Stimulated activated CD8-positive, alpha-beta memory T cell treated with anti-CD3 and anti-CD28 coated beads, Interleukin-12 subunit alpha, Interleukin-12 subunit beta, amount 100 ng/mL, for 4 hours (primary cell): ENCODE results near the gene NFIA.
"Not testable (repeated sequence)": the region's sequence is repeated elsewhere in the genome, so short reads cannot be mapped to it uniquely, and the experiment has no call there.

ENCODE experiments used
- DNase-seq: peaks from one replicate; pipeline ENCODE4 v3.0.0-alpha.2; 2020; ENCODE audit warnings: low read depth

The NFIA gene

DNA sequence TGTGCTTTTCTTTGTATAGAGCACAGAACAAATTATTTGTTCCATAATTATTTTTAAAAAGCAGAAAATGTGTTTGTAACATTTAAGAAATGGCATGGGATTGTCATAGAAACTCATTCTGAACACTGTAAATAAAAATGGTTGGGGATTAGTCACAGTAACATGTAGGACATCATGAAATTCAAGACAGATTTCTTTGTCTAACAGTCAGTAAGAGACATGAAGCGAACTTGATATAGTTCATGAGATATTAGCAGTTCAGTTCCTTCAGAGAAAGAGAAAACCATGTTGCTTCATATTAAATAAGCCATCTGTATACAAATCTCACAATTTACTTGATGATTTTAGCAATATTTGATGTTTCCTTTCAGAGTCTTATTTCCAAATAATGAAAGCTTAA lies 19.7 kb downstream of the NFIA start:
- no peak for DNase-seq

DNA sequence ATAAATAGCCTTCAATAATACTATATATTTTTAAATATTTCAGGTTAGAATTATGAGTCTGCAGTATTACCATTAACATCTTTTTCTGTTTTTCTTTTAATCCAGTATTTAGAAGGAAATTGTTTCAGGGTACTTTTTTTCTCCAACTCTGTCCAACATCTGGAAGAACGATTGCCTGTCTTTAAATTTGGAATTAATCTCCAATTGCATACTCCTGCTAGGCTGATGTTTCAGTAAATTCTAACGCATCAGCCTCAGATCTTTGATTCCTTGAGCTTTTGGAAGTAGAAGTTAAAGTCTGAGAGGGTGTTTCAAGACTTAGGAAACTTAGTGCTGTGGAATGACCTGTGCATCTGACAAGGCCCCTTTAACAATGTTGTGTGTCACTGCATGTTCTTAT lies 20.3 kb downstream of the NFIA start:
- no peak for DNase-seq

DNA sequence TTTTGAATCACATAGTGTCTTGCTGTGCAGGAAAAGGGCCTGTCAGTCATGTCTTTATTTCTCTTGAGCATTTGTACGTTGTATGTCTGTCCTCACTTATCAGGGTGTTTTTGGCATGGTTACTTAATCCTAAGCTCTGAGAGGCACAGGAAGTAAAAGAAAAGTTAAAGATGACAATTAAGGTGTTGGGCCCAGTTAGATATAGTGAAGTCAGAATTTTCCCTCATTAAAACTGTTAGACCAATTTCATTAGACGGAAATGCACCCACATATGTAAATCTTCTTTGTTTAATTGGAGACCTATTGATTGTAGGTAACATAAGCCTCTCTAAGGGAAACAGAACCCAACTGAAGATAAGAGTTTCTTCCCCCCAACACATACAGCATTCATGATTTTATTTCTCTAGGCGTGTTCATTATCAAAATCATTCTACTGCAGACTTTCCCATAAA lies 21.9 kb downstream of the NFIA start:
- no peak for DNase-seq

DNA sequence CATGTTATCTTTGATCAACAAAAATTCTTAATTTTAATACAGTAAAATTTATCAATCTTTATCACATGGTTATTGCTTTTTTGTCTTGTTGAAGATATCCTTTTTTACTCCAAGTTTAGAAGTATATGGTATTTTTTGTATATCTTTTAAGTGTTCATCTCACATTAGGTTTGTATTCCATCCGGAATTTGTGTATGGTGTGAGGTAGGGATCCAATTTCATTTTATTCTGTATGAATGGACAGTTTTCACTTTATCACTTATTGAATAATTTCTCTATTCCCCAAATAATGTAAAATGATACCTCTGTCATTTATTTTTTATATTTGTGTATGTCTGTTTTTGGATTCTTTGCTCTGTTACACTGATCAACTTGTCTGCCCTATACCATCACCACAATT lies 25.3 kb downstream of the NFIA start:
- DNase-seq = no peak

DNA sequence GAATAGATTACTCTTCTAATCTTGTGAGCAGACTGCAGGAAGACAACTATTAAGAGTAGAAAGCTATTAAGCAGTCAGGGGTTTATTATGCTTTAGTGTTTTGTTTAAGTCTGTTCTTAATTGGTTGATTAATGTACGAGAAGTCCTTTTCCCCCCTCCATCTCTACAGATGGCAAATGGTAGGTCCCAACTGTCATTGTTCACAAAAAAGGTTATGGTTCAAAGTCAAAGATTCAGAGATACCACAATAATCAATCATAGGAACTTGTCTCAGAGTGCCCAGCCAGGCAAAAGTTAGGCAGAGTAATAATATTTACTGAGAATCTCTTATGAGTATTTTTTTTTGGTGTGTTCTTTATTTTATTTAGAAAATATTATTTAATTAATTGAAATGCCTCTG lies 26.8 kb downstream of the NFIA start:
- DNase-seq = no peak

DNA sequence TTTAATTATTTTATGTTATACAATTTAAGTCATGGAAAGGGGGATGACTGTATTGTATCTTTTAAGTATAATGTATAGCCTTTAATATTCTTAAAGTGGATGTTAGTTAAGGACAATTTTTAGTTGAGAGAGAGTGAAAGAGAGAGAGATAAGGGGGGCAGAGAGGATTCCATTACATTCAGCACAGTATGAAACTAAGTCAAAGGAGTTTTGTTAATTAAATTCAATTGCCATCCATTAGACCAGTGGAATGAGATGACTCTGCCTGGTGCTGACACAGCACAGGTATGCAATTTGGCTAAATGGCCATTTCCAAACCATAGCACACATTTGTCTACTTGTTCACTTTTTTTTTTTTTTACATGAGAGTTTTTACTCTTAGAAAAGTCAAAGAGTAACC lies 27.5 kb downstream of the NFIA start:
- DNase-seq = no peak

DNA sequence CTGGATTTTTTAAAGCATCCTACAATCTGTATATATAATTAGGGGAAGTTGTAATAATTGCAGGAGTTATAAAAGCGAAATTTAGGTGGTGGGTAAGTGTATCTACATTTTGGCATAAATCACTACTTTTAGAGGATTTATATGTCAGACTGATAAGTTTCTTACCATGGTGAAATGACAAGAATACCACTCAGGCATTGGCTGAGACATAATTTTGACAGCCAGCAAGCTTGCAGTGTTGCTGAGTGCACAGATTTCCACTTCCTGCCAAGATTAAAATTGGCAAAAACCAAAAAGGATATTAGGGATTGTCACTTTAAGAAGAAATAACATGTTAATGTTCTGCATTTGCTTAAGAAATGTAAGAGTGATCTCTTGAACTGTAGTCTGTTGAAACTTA lies 28.2 kb downstream of the NFIA start:
- no peak for DNase-seq

DNA sequence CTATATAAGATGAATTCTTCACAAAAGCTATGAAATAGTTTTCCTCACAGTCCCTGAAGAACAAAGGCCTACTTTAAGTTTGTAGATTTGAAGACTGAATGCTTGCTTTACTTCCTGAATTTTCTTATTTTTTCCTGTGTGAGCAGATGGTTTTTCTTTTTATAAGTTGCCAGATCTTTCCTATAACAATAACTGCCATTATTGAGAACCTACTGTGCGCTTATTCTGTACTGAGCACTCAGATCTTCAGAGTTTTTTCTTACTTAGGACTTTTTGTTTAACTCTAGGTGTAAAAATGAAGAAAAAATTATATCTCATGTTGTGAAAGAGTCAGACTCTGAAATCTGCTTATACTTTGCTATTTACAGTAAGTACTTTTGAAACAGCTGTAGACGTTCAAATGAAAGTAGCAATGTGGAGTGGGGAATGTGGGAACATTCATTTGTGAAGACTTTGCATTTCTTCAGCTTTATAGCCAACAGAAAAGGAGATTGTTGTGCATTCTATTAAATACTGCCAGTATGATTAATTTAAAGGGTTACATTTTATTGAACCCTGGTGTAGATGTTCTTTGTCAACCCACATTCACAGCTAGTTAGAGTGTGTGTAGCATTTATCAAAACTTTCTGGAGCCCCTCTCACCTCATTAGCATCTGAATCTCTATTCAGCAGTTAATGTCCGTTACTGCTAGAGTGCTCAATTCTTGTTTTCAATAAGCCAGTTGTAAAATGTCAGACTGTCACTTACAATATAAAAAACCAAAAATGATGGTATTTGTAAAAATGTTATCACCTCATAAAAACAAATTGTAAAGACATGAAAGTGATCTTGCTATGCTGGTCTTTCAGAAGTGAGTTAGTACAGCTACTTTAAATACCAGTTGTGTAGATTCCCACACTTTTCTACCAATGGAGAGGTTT lies 29.0 kb downstream of the NFIA start:
- no peak for DNase-seq

DNA sequence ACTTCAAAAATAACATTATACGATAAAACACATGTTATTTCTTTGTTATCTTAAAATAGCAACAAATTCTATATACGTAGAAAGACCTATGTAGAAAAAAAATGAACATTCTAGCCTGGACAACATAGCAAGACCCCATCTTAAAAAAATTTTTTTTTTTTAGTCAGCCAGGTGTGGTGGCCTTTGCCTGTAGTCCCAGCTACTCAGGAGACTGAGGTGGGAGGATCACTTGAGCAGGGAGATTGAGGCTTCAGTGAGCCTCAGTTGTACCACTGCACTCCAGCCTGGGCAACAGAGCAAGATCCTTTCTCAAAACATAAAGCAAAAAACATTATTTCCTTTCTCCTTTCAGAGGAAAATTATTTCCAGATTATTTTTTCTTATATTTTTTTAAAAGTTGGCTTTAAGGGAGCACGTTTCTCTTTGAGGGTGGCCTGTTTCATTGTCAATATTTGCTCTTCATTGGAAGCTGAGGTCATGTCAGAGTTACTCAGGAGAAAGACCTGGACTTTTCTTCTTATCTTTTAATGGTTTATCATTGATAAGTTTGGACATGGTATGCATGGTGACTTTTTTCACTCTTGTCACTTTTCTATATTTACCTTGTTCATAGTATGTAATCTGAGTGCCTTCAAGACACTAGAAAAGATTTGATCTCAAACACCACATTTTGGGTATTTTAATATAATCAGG lies 32.0 kb downstream of the NFIA start:
- no peak for DNase-seq

DNA sequence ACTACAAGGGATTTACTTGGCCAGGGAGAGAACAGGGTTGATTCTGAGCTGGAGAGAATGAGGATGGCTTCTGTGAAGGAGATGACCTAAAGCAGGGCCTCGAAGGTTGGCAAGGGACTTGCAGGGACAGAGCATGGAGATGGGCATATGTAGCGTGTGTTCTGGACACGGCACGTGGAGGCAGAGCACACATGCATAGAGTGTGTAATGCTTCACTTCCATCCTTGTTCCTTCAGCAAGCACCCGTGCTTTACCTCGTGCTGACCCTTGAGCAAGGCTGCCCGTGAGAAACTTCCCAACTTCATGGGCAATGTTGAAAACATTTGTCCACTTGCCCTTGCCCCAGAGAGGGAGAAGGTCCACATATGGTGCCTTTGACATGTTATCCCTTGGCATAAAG lies 33.1 kb downstream of the NFIA start:
- no peak for DNase-seq

DNA sequence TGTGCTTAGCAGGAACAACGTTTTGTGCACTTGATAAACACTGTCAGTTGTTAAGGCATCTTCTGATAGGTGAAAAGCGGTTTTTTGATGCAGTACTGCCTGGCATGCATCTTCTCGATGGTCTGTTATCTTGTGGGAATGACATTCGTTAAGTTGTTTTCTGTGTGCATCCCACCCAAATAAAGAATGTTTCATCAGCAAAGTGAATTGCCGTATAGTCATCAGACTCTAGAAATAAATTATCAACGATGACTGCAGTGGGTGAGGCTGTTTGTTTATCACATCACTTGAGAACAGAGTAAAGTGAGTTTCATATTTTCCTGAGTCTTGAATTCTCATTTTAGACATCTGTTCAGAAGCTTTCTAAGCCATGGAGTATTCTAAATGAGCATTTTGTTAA lies 34.1 kb downstream of the NFIA start:
- DNase-seq = no peak

DNA sequence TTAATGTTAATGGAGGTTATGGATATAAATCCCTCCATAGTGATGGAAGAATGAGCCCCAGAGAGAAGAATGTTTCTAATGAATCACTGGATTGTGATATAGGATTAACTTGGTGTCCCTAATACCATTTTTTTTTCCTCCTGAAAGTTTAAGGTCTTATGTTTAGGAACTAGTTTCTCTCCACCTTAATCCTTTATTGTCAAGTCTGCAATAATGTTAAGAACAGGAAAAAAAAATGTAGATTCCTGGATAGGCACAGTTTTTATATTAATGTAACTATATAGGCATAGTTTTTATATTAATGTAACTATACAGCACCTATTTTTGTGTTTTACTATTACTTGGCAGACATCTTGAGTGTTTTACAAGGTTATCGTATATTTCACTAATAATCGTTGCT lies 34.9 kb downstream of the NFIA start:
- DNase-seq = no peak

DNA sequence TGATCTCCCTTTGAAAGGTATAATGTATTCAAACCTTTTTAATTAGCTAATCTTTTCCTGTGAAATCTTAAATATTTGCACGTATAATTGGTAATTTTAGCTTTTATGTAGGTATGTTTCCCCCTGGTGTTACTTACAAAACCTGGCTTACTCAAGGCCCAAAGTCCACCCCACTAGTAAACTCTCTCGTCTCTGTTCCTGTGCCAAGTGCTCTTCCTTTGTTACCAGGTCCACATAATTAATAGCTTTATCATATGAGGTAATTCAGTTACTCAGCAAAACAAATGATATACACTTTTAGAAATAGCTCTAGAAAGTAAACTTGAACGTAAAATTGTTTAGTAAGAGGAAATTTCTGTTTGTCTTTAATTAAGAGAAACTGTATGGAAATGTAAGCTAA lies 36.7 kb downstream of the NFIA start:
- no peak for DNase-seq

DNA sequence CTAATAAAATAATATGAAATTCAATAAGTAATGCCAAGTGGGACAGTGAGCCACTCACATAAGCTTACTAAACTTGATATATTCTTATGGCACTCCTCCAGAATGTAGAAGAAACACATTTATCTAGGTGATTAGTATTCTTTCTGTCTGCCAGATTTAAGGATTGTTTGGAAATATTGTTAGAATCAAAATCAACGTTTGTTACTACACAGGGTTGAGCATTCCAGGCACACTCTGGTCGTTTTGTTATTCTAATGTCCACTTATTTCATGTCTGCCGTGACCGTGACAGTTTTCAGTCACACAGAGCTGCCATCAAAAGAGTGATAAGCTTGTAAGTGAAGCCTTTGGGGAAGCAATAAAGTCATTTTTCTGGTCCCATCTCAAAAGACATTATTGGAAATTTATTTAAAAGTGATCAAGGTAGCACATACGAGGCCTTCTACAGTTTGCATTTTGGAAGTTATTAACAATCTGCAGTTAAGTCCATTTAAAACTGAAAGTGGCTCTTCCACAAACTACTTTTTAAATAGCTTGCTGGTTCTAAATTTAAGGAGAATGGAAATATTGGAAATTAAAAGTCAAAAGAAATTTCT lies 38.0 kb downstream of the NFIA start:
- no peak for DNase-seq

DNA sequence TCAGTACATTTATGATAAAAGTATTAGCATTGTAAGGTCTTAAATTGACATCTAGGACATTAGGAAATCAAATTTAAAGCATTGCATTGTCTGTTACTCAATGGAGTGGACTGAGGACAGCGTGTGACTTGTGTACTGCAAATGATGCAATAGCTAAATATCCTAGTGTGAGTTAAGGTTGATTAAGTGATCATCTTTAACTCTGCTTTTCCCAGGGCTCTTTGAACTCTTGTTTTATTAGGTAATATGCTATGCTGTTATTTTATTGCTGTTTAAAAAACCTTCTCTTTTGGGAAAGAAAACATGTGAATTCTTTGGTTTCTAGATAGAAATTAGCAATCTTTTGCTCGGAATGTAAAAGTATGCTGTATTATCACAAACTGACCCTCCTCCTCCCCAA lies 38.6 kb downstream of the NFIA start:
- DNase-seq = no peak

DNA sequence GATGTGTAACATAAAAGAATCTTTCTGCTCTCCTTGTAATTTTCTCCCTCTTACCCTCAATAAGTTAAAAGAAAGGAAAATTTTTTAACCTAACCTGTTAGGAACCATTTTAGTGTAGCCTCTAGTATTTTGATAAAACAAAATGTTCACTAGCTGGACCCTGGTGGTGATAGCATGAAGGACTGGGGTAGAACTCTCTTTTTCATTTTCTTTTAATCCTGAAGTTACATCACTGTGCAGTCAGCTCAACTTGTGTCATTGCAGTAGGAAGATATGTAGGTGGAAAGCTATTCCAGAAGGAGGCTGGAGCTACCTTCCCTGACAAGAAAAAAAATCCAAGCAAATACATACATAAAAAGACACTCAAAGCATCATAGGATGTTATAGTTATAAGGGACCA lies 39.3 kb downstream of the NFIA start:
- DNase-seq = no peak

DNA sequence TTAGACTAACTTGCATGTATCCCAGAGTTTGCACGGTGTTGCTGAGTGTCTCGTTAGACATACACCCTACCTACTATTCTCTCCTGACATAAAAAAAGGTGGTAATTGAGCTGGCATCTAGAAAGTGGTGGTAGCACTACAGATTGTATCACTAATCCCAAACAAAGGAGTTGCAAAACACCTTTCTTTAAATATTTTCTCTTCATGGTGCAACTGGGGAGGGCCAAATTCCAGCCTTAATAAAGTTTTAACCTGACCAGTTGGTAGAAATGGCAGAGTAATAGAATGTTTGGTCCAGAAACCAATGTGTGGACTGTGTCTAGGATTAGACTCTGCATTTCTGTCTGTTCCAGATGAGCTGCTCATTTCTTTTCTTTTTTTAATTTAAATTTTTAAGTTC lies 40.0 kb downstream of the NFIA start:
- DNase-seq = no peak

DNA sequence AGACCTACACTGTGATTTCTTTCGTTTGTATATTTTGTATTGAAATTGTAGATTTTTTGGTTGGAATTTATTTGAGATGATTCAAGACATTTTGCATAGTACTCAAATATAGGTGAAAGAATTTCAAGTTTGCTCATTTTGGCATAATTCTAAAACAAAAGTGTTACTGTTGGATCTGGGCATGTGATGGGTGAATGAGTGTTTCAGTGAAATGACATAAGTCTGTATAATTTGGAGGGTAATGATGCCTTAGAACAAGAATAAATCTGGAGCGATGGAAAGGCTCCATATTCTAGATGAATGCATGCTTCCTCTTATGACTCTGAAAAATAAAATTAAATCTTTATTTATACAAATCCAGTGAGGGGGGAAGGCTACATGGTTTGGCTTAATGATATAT lies 41.0 kb downstream of the NFIA start:
- no peak for DNase-seq

DNA sequence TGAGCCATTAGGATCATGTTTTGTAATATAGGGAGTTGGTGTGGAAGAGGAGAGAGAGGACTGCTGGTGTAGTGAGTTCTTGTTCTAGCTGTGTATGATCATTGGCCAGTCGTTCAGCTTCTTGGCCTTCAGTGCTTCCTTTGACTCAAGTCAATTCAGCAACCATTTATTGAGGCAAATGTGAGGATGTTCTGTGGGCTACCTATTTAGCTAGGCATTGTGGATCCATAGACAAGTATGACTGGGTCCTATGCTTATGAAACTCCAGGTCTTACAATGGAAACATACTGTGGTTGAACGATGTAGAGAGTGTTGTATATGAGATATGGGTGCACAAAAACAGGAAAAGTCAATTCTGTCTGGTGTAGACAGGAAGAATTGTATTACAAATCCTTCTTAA lies 41.7 kb downstream of the NFIA start:
- no peak for DNase-seq

DNA sequence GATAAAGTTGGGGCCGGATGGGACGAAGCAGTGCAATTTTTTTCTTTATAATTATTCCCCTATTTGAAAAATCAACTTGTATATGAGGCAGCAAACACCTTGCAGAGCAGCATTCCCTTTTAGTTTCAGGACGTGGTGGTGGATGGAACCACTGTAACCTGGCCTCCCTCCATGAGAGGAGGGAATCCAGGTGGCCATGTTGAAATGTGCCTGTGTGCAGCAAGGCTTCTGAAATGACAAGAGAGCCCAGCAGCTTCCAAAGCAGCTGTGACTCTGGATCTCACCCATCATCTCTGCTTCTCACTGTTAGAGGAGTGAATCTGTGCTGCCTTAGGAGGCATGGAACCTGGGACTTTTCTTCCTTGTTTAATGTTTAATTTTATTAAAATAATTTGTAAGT lies 42.3 kb downstream of the NFIA start:
- no peak for DNase-seq

DNA sequence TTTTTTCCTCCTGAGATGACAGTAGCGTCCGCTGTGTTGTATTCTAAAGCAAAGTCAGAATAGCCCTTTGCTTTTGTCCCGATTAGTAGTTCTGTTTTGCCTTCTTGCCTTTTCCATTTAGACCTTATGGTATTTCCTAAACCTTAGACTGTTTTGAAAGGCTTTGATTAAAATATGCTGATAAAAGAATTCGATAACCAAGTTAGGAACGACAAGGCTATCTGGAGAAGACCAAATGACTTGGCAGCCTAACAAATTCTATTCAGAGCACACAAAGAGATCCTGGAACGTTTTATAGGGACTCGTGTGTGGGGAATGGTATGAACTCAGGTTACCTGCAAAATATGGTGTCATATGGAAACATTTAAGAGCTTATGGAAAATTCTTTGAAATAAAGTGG lies 42.9 kb downstream of the NFIA start:
- DNase-seq = no peak

DNA sequence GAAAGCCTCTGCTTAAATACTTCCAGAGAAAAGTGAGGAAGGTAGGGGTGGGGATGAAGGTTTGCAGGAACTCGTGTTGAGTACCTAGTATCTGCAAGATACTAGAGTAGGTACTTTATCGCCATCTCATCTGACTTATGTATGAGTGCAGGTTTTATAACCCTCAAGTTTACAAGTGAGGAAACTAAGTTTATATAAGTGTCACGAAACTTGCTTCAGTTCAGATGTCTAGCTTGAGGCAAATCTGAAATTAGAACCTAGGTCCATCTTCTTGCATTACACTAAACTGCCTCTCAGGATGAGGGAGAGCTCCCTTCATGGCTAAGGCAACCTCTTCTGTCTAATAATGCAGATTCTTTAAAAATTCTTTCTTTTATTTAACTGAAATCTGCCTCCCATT lies 43.5 kb downstream of the NFIA start:
- no peak for DNase-seq

DNA sequence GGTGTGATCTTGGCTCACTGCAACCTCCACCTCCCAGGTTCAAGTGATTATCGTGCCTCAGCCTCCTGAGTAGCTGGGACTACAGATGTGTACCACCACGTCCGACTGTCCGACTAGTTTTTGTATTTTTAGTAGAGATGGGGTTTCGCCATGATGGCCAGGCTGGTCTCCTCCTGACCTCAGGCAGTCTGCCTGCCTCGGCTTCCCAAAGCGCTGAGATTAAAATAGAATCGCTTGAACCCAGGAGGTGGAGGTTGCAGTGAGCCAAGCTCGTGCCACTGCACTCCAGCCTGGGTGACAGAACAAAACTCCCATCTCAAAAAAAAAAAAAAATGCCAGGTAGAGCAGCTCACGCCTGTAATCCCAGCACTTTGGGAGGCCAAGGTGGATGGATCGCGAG lies 44.5 kb downstream of the NFIA start:
- not testable (repeated sequence) for DNase-seq
